Endothelial cell (in vitro differentiated cells): ENCODE results near the gene USP31. TPM values are rescaled to one million over a fixed set of nuclear protein-coding genes. Genes with fewer than 3 reads are reported as not detected.

Experiments
- DNase-seq: peaks from one replicate; pipeline ENCODE4 v3.0.0; 2021; ENCODE audit warnings: low spot score
- H3K27ac Mint-ChIP-seq: one replicate; pipeline ENCODE4 v1.8.0; 2021; ENCODE audit warnings: mixed read lengths, inconsistent platforms; ENCODE audit not compliant: unreplicated experiment
- H3K27me3 Mint-ChIP-seq: one replicate; pipeline ENCODE4 v1.8.0; 2021; ENCODE audit warnings: mild to moderate bottlenecking, moderate library complexity, mixed read lengths, inconsistent platforms; ENCODE audit not compliant: unreplicated experiment
- H3K36me3 Mint-ChIP-seq: one replicate; pipeline ENCODE4 v1.8.0; 2021; ENCODE audit warnings: mild to moderate bottlenecking, low read depth, mixed read lengths, inconsistent platforms; ENCODE audit not compliant: unreplicated experiment
- H3K4me1 Mint-ChIP-seq: one replicate; pipeline ENCODE4 v1.8.0; 2021; ENCODE audit warnings: mild to moderate bottlenecking, mixed read lengths, inconsistent platforms; ENCODE audit not compliant: unreplicated experiment
- H3K4me3 Mint-ChIP-seq: one replicate; pipeline ENCODE4 v1.8.0; 2021; ENCODE audit warnings: mild to moderate bottlenecking, mixed read lengths, inconsistent platforms; ENCODE audit not compliant: unreplicated experiment
- H3K9me3 Mint-ChIP-seq: one replicate; pipeline ENCODE4 v1.8.0; 2021; ENCODE audit warnings: mixed read lengths, inconsistent platforms; ENCODE audit not compliant: unreplicated experiment
- CTCF ChIP-seq: fragments of 200-600 bp; sonication (generic); IDR thresholded peaks from one replicate; pipeline ENCODE4 v1.5.0; 2021; ENCODE audit warnings: antibody characterized with exemption; ENCODE audit not compliant: unreplicated experiment
- total RNA-seq: library from RNA; stranded (reverse); fragmentation: NEBNext Ultra II Directional; extraction: Animal tissue kit (Norgen Biotek cat#: 25700); gene quantifications from one replicate; pipeline ENCODE4 v1.2.1, GENCODE V29; 2021; ENCODE audit not compliant: unreplicated experiment

The USP31 gene
- total RNA-seq, 1 donor from 2014 or later: 32.0 TPM

DNA sequence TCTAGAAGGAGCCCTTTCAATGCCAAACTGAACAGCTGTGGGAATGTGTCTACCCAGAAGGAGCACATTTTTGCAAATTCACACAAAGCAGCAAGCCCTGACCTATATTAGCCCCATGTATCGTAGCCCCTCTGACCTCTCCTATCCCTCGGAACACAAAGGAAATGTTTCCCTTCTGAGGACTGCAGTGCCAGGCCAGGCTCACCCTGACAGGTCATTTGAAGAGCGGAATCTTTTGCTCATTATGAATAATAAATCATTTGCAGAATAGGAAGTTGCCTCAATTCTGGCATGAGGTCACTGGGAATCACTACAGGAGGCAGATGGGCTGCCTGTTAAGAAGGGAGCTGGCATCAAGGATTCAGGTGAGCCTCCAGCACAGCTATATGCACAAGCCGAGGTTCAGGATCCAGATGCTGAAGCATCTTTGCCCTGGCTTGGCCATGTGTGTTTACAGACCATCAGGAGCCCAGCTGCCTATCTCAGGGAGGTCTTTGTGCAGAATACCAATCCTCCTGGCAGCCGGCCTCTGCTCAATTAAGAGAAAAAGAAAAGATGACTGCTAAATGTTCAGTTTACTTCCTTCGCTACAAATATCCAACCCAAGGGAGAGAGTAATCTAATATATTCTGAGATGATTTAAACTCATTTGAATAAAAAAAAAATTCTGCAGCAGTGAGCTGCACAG is 119.4 kb downstream of the USP31 start:
- Mint-ChIP-seq H3K9me3 (peaks cover 3% of the 10 kb centered on the region), H3K27ac (no peak overlapping the region), H3K4me3 (no peak overlapping the region), H3K4me1 (no peaks in the 10 kb centered on the region), H3K36me3 (no peaks in the 10 kb centered on the region), H3K27me3 (no peaks in the 10 kb centered on the region)
- no peak for DNase-seq
- TF ChIP-seq CTCF: no peak

- DNase-seq: no peak
- no peak overlapping the region for H3K27ac Mint-ChIP-seq
- H3K4me1 Mint-ChIP-seq: no peaks in the 10 kb centered on the region
- H3K27me3 Mint-ChIP-seq: no peaks in the 10 kb centered on the region
- no peak overlapping the region for H3K4me3 Mint-ChIP-seq
- TF ChIP-seq CTCF: no peak
- no peaks in the 10 kb centered on the region for H3K9me3 Mint-ChIP-seq
- no peaks in the 10 kb centered on the region for H3K36me3 Mint-ChIP-seq
Observed at GRCh38 chr16:23027386-23027785, 121.9 kb downstream of the USP31 start.

GRCh38 chr16:23026784-23027362 is 122.4 kb downstream of the USP31 start:
- H3K27ac Mint-ChIP-seq: no peak overlapping the region
- no peaks in the 10 kb centered on the region for H3K9me3 Mint-ChIP-seq
- H3K27me3 Mint-ChIP-seq: no peaks in the 10 kb centered on the region

GRCh38 chr16:23025692-23026307 is 123.5 kb downstream of the USP31 start:
- Mint-ChIP-seq H3K36me3 (no peaks in the 10 kb centered on the region), H3K9me3 (no peaks in the 10 kb centered on the region), H3K4me3 (no peak overlapping the region), H3K4me1 (no peaks in the 10 kb centered on the region), H3K27me3 (no peaks in the 10 kb centered on the region), H3K27ac (no peak overlapping the region)
- TF ChIP-seq CTCF: no peak
- no peak for DNase-seq

More at GRCh38 chr16:23026784-23027362, 122.4 kb downstream of the USP31 start:
- Mint-ChIP-seq H3K4me1 (no peaks in the 10 kb centered on the region), H3K4me3 (no peak overlapping the region), H3K36me3 (no peaks in the 10 kb centered on the region)
- TF ChIP-seq CTCF: no peak
- DNase-seq: peak; percentile 54

- Mint-ChIP-seq H3K27me3 (no peaks in the 10 kb centered on the region), H3K36me3 (no peaks in the 10 kb centered on the region), H3K27ac (no peak overlapping the region), H3K4me3 (no peak overlapping the region), H3K9me3 (no peaks in the 10 kb centered on the region), H3K4me1 (no peaks in the 10 kb centered on the region)
- DNase-seq: no peak
- TF ChIP-seq CTCF: no peak
Observed at GRCh38 chr16:23024044-23024443, 125.2 kb downstream of the USP31 start.
